SK-N-SH treated with all-trans-retinoic acid at 6 μM for 48 hours (cell line): Measurements from ENCODE around the gene LDHD.

Experiments used
- ISL1 ChIP-seq: fragments of 250-450 bp; sonication (Bioruptor Pico); IDR thresholded peaks from 2 replicates; pipeline ENCODE4 v2.1.2; 2022; ENCODE audit warnings: mild to moderate bottlenecking, moderate library complexity
- PPARA ChIP-seq: fragments of 250-450 bp; sonication (Bioruptor Pico); IDR thresholded peaks from 2 replicates; pipeline ENCODE4 v1.5.0; 2020; ENCODE audit warnings: mild to moderate bottlenecking, borderline replicate concordance
- RARB ChIP-seq: fragments of 250-450 bp; sonication (Bioruptor Pico); IDR thresholded peaks from 2 replicates; pipeline ENCODE4 v1.8.0; 2021; ENCODE audit warnings: mild to moderate bottlenecking, moderate library complexity
- SNAI2 ChIP-seq: fragments of 250-450 bp; sonication (Bioruptor Pico); IDR thresholded peaks from 2 replicates; pipeline ENCODE4 v1.5.0; 2020; ENCODE audit warnings: mild to moderate bottlenecking, moderate library complexity
- TOX ChIP-seq: fragments of 250-450 bp; sonication (Bioruptor Pico); IDR thresholded peaks from 2 replicates; pipeline ENCODE4 v1.8.0; 2021; ENCODE audit warnings: mild to moderate bottlenecking, moderate library complexity, borderline replicate concordance
- ZFP3 ChIP-seq: fragments of 250-450 bp; sonication (Bioruptor Pico); IDR thresholded peaks from 2 replicates; pipeline ENCODE4 v1.5.0; 2020; ENCODE audit warnings: mild to moderate bottlenecking, moderate library complexity

DNA sequence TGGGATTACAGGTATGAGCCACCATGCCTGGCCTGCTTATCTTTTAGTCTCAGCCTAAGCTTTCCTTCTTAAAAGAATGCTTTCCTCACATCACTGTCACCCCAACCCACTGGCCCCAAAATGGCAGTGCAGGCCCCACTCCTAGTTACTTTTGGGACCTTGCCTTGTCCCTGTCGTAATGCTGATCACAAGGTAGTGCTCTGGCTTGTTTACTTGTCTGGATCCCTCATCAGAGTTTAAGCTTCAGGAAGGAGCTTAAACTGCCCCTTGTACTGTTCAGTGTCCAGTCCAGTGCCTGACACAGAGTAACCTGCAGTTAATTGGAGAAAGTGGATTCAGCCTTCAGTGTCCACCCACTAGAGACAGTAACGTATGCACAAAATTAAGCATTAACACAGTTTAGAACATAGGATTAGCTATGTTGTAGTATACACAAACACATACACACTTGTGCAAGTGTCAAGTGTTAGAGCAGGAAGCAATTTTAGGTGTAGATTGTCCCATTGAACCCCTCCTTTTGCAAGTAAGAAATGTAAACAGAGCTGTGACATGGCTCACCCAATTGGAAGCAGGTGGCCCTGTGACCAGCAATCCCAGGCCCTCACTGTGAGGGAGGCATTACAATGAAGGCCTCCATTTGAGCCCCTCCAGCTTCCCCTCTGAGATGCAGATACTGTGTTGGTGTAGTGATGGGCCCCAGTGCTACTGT is 44.2 kb downstream of the LDHD start:
- TF ChIP-seq ZFP3 (no peak), TOX (CRISPR knock-in tag) (no peak), SNAI2 (CRISPR knock-in tag) (no peak), PPARA (CRISPR knock-in tag) (no peak), ISL1 (CRISPR knock-in tag) (no peak), RARB (no peak)
